Parathyroid adenoma (tissue), 2 donors: ENCODE results near the gene C1RL.
A peak's percentile ranks its signal among the peaks of the same experiment; 100 is the strongest.

Experiments used
- H2AFZ ChIP-seq: fragments of 300-600 bp; sonication (generic); one replicate; pipeline ENCODE4 v1.7.0; 2017; ENCODE audit warnings: antibody characterized with exemption, mild to moderate bottlenecking
- H3K27ac ChIP-seq: fragments of 300-600 bp; sonication (generic); one replicate; pipeline ENCODE4 v1.7.0; 2017
- H3K27me3 ChIP-seq: fragments of 300-600 bp; sonication (generic); one replicate; pipeline ENCODE4 v1.7.0; 2017; ENCODE audit warnings: low read length; ENCODE audit not compliant: control insufficient read depth, insufficient read depth
- H3K36me3 ChIP-seq: fragments of 300-600 bp; sonication (generic); one replicate; pipeline ENCODE4 v1.7.0; 2017; ENCODE audit warnings: low read length; ENCODE audit not compliant: control insufficient read depth, insufficient read depth
- H3K4me1 ChIP-seq: fragments of 300-600 bp; sonication (generic); one replicate; pipeline ENCODE4 v1.7.0; 2017; ENCODE audit warnings: control low read depth
- H3K4me2 ChIP-seq: fragments of 300-600 bp; sonication (generic); one replicate; pipeline ENCODE4 v1.7.0; 2017; ENCODE audit warnings: low read length
- H3K4me3 ChIP-seq: fragments of 300-600 bp; sonication (generic); one replicate; pipeline ENCODE4 v1.7.0; 2017; ENCODE audit warnings: low read depth, low read length
- H3K79me2 ChIP-seq: fragments of 300-600 bp; sonication (generic); one replicate; pipeline ENCODE4 v1.7.0; 2017; ENCODE audit warnings: control low read depth
- H3K9ac ChIP-seq: fragments of 300-600 bp; sonication (generic); one replicate; pipeline ENCODE4 v1.7.0; 2017; ENCODE audit warnings: mild to moderate bottlenecking
- H3K9me3 ChIP-seq: fragments of 300-600 bp; sonication (generic); one replicate; pipeline ENCODE4 v1.7.0; 2017; ENCODE audit warnings: low read length; ENCODE audit not compliant: control insufficient read depth
- CTCF ChIP-seq: fragments of 300-600 bp; sonication (generic); IDR thresholded peaks from one replicate; pipeline ENCODE4 v1.7.0; 2017; ENCODE audit warnings: antibody characterized with exemption, mild to moderate bottlenecking
- donor health status: primary hyperparathyroidism.

C1RL gene

DNA sequence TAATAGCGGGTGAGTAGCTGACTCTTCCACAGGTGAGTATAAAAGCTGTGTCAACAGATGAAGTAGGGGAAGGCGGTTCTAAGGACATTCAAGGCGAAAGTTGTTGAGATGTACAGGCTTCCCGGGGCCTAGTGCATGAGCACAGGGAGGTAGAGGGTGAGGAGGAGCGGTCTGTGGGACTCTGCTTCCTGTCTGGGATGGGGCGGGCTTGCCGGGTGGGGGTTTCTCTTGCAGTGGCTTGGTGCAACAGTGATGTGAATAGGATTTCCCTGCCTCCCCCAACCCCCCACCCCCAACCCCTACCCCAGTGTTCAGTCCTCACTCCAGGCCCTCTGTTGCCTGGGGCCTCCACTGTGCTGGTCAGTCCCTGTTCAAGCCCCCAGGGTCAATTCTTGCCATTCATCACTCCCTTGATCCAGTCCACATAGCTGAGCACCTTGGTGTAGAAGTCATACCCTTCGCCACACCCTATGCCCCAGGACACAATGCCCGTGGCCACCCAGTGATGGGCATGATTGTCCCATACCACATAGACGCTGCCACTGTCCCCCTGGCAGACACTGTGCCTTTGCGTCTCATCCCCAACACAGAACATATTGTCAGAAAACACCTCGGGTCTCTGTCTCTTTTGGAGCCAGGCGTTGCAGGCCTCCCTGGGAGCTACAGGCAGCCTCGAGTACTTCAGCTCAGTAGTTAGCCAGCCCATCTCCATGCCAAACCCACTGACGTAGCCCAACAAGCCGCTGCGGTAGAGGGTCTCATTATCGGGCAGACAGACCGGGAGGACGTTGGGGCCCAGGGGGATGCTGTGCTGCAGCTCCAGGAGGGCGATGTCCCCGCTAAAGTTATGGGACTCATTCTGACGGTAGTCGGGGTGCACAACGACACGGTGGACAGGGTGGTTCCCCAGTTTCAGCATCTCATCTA, 12.7 kb downstream of the C1RL start:
- Histone ChIP-seq H3K4me3 (no peak overlapping the region), H3K36me3 (no peaks in the 10 kb centered on the region), H3K4me2 (no peak overlapping the region), H3K79me2 (no peaks in the 10 kb centered on the region), H3K9me3 (no peaks in the 10 kb centered on the region), H2AFZ (no peak overlapping the region), H3K4me1 (peaks cover 6% of the 10 kb centered on the region), H3K9ac (no peak overlapping the region), H3K27me3 (no peaks in the 10 kb centered on the region), H3K27ac (no peak overlapping the region)
- no peak for TF ChIP-seq CTCF

DNA sequence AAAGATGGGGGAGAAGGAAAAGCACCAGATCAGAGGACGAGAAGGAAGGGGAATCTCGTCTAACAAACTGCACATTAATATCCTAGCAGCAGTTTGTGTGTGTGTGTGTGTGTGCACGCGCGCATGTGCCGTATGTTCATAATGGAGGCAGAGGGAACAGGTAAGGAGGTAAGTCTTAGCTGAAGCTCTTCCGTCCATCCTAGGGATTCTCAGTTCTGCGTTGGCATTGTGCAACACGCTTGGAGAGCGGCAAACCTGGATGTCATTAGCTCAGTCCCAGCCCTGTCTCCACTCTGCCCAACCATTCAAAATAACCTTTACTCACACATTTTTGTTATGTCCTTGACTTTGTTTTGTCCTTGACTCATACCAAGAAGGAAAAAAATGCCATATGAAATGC, 15.1 kb downstream of the C1RL start:
- Histone ChIP-seq H3K4me2 (no peak overlapping the region), H3K9me3 (no peaks in the 10 kb centered on the region), H3K36me3 (no peaks in the 10 kb centered on the region), H3K4me3 (no peak overlapping the region), H2AFZ (peak overlapping the region; percentile 39), H3K27ac (no peak overlapping the region), H3K4me1 (peaks cover 6% of the 10 kb centered on the region), H3K27me3 (no peaks in the 10 kb centered on the region), H3K79me2 (no peaks in the 10 kb centered on the region), H3K9ac (no peak overlapping the region)
- no peak for TF ChIP-seq CTCF

DNA sequence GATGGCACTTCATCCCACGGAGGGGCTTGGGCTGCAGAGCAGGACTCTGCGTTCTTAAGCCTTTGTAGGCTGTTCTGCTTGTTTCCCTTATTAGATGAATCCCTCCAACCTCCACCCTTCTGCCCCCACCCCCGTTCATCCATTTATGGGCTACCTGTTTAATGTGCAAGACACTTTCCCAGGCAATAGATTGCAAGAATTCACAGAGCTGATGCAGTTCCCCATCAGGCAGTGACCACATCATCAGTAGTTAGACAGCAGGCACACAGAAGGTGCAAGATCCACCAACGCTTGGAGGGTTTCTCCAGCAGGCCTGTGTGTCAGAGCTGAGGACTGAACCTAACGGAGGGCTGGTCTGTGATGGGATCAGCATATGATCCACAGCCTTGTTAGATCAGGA, 15.5 kb downstream of the C1RL start:
- Histone ChIP-seq H3K4me3 (no peak overlapping the region), H3K36me3 (no peaks in the 10 kb centered on the region), H3K9me3 (no peaks in the 10 kb centered on the region), H3K9ac (no peak overlapping the region), H3K27me3 (no peaks in the 10 kb centered on the region), H3K4me2 (no peak overlapping the region), H3K27ac (no peak overlapping the region), H3K79me2 (no peaks in the 10 kb centered on the region), H2AFZ (peak overlapping the region; percentile 39), H3K4me1 (peaks cover 6% of the 10 kb centered on the region)
- TF ChIP-seq CTCF, result no peak

DNA sequence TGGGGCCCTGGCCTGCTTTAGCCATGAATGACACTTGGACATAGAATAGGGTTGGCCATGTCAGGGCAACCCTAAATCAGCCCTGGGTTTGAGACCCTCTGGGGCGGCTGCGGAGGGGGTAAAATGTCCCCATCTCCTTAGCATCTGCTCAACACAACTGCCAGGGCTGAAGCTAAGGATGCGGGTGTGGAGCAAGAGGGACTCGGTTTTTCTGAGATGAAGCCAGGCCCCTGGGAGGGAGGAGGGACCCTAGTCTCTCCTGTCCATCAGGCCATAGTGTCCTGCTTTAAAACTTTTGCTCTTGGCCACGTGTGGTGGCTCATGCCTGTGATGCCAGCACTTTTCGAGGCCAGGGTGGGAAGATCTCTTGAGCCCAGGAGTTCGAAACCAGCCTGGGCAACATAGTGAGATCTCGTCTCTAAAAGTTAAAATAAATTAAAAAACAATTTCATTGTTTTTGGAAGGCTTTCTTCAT, 16.0 kb downstream of the C1RL start:
- no peak overlapping the region for H3K4me2 ChIP-seq
- H3K9ac ChIP-seq, result no peak overlapping the region
- no peak overlapping the region for H3K4me3 ChIP-seq
- H3K79me2 ChIP-seq, result no peaks in the 10 kb centered on the region
- H2AFZ ChIP-seq, result peak overlapping the region; percentile 81
- H3K36me3 ChIP-seq, result no peaks in the 10 kb centered on the region
- no peak overlapping the region for H3K27ac ChIP-seq
- peaks cover 6% of the 10 kb centered on the region for H3K4me1 ChIP-seq
- H3K9me3 ChIP-seq, result no peaks in the 10 kb centered on the region
- H3K27me3 ChIP-seq, result no peaks in the 10 kb centered on the region
- TF ChIP-seq CTCF, result no peak
